Measurements from ENCODE around the gene DNAJC16.

- no peak for TF ChIP-seq CTCF (IDR thresholded peaks at IDR 0.05)
- TF ChIP-seq POLR2A (IDR thresholded peaks at IDR 0.05), result no peak
Observed at GRCh38 chr1:15568387-15569073, 41.9 kb downstream of the DNAJC16 start.
